Erythroblast (primary cell): Measurements from ENCODE around the gene FSD1.

Source experiments
- DNase-seq, 2 experiments: peaks; one replicate each; lab custom pipeline; 2025; lab: John Stamatoyannopoulos, UW
- GATA1 ChIP-seq: IDR thresholded peaks from 2 replicates; pipeline ENCODE4 v1.6.1; 2011; ENCODE audit warnings: low read depth, mild to moderate bottlenecking, control low read depth, low read length, moderate library complexity
- POLR2A ChIP-seq: IDR thresholded peaks from 2 replicates; pipeline ENCODE4 v1.6.1; 2011; ENCODE audit warnings: mild to moderate bottlenecking, low read length

The FSD1 gene

DNA sequence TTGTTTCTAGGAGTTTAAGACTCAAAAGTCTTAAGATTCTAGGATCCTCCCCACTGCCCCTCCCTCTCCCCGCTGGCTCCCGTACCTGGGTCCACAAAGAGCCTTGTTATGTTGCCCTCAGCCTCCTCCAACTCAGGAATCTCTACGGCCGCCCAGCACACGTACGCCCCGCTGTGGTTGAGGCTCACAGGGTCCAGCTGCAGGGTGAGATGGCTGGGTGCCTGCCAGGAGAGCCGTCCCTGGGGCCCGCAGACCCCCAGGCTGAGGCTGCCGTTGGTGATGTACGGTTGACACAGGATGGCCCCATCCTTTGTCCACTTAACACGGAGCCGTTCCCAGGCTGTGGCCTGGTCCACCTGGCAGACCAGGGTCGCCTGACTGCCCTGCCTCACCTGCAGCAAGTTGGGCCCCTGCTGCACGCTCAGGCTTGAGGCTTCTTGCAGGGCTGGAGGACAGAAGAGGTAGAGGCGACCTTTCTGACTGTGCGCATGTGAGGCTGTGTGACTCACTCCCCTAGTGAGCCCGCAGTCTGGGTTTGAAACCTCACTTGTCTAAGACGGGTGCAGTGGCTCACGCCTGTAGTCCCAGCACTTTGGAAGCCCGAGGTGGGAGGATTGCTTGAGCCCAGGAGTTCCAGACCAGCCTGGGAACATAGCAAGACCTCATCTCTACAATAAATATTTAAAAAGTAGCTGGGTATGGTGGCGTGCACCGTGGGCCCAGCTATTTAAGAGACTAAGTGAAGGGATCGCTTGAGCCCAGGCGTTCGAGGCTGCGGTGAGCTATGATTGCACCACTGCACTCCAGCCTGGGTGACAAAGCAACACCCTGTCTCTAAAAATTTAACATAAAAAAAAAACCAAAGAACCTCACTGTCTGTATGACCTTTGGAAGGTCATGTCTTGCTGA is 6.2 kb upstream of the FSD1 start:
- no peak for TF ChIP-seq POLR2A
- TF ChIP-seq GATA1, result no peak
- no peak for DNase-seq

DNA sequence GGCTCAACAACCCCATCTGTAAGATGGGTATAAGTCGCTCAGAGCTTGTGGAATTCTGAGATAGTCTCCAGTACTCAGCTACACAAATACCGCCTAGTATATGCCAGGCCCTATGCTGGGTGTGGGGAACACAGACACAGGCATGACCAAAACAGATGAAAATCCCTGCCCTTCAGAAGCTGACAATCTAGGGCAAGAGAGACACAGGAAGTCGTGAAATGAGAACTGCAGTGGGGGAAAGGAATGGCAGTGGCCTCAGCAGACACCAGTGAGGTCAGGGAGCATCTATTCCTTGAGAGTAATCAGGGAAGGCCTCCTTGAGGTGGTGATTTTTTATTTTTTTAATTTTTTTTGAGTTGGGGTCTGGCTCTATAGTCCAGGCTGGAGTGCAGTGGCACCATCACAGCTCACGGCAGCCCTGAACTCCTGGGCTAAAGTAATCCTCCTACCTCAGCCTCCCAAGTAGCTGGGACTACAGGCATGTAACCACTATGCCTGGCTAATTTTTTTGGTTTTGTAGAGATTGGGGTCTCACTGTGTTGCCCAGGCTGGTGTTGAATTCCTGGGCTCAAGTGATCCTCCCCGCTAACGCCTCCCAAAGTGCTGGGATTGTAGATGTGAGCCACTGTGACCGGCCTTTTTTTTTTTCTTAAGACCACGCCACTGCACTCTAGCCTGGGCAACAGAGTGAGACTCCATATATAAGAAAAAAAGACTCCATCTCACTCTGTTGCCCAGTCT is 5.4 kb upstream of the FSD1 start:
- DNase-seq, result no peak
- TF ChIP-seq GATA1 (no peak), POLR2A (no peak)

DNA sequence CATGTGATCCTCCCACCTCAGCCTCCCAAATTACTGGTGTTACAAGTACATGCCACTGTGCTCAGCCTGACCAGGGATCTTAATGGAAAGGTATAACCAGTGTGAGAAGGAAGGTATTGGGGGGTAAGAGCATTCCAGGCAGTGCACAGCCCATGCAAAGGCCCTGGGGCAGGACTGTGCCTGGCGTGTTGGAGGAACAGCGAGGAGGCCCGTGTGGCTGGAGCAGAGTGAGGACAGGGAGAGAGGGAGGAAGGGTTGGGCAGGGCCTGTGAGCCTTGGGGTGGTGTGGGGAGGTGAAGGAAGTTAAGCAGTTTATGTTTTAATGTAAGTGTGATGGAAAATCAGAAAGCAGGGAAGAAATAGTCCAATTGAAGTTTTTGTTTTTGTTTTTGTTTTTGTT is 3.8 kb upstream of the FSD1 start:
- TF ChIP-seq GATA1, result no peak
- no peak for TF ChIP-seq POLR2A
- no peak for DNase-seq

DNA sequence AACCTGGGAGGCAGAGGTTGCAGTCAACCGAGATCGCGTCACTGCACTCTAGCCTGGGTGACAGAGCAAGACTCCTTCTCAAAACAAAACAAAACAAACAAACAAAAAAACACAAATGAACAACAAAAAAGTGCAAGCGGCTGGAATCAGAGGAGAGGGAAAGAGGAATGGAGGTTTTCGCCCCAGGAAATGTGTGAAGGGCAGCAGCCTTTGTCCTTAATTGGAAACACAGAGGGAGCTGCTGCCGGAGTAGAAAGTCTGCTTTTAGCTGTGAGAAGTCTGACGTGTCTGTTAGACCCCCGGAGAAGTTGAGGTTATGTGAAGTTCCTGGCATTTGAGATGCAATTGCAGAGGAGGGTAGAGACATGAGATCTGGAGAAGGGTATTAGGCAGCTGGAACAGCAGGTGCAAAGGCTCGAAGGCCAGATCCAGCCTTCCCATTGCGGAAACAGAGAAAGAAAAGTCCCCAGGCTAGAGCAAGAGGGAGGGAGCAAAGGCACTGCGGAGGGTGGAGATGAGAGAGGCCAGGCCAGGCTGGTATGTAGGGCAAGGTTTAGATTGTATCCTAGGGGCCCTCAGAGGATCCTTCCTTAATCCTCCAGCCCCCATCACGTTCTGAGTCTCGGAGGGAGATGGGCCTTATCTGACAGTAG is 2.7 kb upstream of the FSD1 start:
- no peak for DNase-seq
- TF ChIP-seq GATA1, result no peak
- no peak for TF ChIP-seq POLR2A

DNA sequence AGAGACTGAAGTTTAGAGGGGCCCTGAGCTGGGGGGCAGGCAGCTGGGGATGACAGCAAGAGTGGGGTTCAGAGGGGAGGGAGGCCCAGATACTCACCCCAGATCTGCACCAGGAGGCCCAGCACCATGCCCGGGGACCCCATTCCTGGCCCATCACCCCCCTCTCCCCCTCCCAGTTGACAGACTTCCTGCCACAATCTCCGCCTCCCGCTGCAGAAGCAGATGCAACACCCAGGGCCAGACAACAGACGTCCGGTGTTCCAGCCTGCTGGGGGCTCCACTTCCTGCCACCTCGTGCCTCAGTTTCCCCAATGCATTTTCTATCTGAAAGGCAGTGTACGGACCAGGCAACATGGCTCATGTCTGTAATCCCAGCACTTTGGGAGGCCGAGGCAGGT is 2.2 kb upstream of the FSD1 start, which contains the start of gene TMIGD2:
Gene TMIGD2 (minus strand): TSS at position 147 of the 398 bp plus-strand sequence. CDS start 4 bp downstream, at position 143.
- no peak for DNase-seq
- TF ChIP-seq GATA1 (no peak), POLR2A (no peak)

DNA sequence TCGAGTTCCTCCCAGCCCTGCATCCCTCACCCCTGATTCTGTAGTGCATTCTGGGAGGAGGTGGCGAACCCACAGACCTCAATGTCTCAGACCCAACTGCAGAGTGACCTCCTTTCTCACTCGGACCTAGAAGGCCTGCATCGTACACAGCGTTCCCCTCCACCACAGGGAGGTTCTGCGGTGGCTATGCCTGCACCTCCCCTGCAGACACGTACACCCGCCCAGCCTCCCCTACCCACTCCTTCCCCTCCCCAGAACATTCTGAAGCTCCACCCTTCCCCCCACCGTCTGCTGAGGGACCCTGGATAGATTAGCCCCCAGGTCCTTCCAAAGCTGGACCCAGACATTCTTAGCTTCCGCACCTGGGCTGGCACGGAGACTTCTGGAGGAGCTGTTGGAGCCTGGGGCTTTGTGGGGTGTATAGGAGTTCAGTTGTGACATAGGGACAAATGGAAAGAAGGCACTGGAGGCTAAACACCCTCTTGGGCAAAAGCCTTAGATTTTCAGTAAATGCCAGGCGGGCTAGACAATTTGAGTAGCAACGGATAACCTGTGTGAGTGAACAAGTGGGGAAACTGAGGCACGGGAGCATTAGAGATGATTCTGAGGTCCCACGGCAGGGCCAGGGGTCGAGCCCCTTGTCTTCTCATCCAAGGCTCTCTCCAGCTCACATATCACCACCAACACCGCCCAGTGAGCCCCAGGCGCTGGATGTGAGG is 420 bp upstream of the FSD1 start:
- DNase-seq, result no peak
- TF ChIP-seq POLR2A, result no peak

DNA sequence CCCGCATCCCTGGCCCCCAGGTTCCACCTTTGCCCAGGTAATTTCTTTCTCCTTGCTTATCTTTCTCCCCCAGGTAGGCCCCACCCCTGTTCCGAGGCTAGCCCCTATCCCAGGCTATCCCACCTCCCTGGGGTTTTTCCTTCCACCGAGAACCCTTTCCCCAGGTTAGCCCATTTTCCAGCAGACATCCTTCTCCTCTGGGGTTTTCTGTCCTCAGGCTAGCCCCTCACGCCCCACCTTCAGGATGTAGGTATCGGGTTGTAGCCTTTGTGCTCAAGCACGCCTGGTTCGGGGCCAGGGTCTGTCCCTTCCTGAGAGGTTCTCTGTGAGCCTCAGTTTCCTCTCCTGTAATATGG is 837 bp downstream of the FSD1 start:
- no peak for DNase-seq
- TF ChIP-seq GATA1, result no peak
- no peak for TF ChIP-seq POLR2A

DNA sequence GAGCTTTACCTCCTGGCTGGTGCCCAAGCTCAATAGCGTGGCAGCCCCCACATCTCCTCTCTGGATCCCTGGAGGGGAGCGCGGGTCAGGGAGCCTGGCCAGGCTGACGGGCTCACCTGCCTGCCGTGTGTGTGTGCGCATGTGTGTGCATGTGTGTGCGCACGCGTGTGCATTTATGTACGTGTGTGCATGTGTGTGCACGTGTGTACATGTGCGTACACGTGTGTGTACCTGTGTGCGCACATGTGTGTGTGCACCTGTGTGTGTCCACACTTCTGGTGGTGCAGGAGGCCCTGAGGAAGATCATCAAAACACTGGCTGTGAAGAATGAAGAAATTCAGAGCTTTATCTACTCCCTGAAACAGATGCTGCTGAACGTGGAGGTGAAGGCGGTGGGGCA is 1.3 kb downstream of the FSD1 start:
- TF ChIP-seq GATA1 (no peak), POLR2A (no peak)
- DNase-seq, result no peak

DNA sequence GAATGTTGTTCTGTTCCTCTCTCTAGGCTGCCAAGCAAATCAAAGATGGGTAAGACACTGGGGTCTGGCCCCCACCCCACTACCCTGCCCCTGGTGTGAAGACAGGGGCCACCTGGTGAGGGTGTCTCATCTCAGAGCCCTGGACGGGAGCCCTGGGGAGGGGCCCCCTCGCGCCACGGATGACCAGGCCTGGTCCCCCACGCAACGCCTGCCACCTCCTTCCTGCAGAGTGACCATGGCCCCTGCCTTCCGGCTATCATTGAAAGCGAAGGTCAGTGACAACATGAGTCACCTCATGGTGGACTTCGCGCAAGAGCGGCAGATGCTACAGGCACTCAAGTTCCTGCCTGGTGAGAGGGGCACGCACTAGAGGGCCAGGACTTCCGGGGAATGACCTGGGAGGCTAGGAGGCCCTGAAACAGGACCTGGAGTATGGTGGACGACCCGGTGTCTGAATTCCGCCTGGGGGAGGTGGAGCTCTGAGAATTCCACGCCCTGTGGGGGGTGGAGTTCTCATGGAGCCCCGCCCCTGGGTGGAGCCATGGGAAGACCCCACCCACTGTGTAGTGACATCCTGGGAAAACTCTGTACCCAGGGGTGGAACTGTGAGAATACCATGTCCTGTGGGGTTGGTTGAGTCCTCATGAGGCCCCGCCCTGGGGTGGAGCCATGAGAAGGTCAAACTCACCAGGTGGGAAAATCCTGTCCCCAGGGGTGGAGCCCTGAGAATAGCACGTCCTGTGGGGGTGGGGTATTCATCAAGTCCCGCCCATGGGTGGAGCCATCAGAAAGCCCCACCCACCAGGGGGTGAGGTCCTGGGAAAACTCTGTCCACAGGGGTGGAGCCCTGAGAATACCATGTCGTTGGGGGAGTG is 6.1 kb downstream of the FSD1 start:
- TF ChIP-seq GATA1, result no peak
- no peak for TF ChIP-seq POLR2A
- DNase-seq, result no peak

DNA sequence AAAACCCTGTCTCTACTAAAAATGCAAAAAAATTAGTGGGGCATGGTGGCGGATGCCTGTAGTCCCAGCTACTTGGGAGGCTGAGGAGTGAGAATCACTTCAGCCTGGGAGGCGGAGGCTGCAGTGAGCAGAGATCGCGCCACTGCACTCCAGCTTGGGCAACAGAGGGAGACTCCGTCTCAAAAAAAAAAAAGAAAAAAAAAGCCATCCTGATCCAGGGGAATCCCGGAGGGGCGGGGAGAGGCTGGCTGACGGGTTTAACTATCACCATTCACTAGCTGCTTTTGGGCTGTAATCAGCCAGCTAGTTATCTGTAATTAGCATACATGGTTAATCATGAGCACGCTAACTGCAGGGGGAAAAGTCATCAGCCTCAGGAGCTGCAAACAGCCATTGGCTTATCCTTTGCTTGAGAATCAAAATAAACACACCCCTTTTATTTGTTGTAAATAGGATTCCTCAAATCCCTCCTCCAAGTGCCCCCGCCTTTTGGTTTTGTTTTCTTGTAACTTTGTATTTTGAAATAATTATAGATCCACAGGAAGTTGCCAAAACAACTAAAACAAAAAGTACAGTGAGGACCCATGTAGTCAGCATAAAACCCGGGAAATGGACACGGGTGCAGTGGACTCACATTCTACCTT is 9.6 kb downstream of the FSD1 start:
- no peak for DNase-seq
- TF ChIP-seq POLR2A (no peak), GATA1 (no peak)

DNA sequence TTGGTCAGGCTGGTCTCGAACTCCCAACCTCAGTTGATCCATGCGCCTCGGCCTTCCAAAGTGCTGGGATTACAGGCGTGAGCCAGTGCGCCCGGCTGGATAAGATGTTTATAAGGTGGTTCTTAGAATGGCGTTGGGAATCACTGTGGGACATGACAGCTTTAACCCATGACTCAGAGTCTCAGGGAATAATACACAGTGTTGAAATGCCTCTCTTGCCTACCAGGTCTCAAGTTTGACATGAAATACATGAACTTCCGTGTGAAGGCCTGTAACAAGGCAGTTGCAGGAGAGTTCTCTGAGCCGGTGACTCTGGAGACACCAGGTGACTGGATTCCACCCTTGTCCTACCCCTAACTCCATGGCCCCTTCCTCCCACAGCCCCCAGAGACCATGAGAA is 12.6 kb downstream of the FSD1 start:
- DNase-seq, result no peak
- no peak for TF ChIP-seq POLR2A
- no peak for TF ChIP-seq GATA1

DNA sequence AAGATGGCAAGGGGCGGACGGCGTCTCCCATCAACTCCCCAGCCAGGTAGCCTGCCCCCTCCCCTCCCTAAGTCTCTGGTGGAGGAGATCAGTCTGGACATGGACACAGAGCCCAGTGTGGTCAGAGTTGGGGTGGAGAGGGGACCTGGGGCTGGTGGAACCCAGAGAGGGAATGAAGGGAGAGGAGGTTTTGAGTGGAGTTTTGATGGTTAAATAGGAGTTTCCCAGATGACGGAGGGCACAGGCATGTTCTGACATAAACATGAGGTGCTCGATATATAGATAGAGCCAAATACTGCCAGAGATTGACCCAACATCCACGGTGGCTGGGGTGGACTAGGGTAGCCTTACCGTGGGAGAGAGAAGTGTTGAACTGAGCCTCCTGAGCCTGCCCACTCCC is 14.1 kb downstream of the FSD1 start:
- no peak for DNase-seq
- TF ChIP-seq POLR2A, result no peak
- no peak for TF ChIP-seq GATA1
